GM21528 (cell line): ENCODE data around the gene CFAP206.
"Not testable (repeated sequence)": the region's sequence is repeated elsewhere in the genome, so short reads cannot be mapped to it uniquely, and the experiment has no call there.

ENCODE experiments used
- ATAC-seq: cut with Tn5 transposase; IDR thresholded peaks from one replicate; pipeline ENCODE4 v1.9.1; 2021; ENCODE audit warnings: mild to moderate bottlenecking, moderate library complexity; ENCODE audit not compliant: unreplicated experiment, low FRiP score

The CFAP206 gene

DNA sequence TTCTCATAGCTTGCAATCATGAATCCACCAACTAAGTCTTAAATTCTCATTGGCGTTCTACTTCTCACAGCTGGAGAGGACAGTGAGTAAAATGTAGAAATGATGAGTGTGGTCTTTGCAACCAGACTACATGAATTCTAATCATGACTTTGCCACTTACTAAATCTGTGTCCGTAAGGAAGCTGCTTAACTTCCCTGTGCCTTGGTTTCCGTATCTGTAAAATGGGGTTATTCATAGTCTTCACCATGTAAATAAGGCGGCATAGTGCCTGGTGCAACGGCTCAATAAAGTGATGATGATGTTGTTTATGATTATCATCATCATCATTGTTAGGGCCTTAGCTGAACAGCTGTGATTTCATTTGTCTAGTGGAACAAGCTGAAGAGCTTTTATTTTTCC lies 12.6 kb downstream of the CFAP206 start:
- no peak for ATAC-seq

DNA sequence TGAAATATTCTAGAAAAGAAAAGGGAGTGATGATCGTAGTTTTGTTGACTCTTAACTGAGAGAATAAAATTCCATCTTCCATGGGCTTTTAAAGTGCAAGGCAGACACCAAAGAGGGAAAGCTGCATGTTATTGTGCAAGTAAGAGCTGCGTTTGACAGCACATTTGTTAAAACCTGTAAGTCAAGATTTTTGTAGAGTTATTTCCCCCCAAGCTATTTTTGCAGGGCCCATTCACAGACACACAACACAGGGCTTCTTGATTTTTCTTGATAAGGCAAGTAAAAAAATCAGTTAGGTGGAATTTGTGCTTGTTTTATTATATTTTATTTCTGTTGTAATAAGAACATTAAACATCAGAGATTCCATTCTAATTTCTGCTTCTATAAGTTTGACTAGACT lies 13.8 kb downstream of the CFAP206 start:
- ATAC-seq: no peak

DNA sequence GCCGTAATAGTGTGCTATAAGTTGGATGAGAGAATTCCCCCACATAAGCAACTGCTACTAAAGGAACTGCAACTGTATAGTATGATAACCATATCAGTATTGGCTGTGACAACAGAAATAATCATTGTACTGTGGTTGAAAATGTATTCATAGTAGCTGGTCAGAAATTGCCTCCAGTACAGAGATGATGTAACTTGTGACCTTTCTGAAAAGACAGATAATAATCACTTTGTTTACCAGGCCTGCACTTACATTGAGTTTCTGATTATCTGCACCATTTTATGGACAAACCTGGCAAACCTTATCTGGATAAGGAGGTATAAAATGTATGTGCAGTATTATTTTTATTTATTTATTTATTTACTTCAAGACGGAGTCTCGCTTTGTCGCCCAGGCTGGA lies 19.0 kb downstream of the CFAP206 start:
- ATAC-seq: no peak

DNA sequence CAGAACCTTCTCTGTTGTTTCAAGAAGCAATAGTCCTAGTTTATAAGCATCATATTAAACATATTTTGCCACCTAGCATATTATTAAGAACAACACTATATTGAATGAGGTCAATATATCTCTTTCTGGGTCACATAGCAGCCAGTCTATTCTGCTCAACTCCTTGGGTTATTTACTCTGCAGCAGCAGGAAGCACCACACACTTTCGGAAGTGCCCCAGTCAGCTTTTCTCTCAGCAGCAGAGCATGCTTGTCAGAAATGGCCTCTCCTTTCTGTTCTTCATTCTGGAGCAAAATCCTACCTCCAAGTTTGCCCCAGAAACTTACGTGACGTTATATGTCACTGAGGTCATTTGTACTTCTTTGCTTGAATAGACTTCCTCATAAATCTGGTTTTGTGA lies 22.7 kb downstream of the CFAP206 start:
- ATAC-seq: no peak

DNA sequence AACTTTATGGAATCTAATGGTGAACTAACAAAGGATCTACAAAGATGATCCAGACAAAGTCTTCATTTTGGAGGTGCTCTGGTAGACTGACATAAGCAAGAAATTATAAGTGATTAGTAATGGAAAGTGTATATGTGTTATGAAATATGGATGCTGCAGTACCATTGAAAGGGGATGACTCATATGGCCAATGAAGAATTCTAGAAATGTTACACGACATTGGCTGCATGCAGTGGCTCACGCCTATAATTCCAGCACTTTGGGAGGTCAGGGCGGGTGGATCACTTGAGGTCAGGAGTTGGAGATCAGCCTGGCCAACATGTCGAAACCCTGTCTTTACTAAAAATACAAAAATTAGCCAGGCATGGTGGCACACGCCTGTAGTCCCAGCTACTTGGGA lies 23.5 kb downstream of the CFAP206 start:
- ATAC-seq: no peak

DNA sequence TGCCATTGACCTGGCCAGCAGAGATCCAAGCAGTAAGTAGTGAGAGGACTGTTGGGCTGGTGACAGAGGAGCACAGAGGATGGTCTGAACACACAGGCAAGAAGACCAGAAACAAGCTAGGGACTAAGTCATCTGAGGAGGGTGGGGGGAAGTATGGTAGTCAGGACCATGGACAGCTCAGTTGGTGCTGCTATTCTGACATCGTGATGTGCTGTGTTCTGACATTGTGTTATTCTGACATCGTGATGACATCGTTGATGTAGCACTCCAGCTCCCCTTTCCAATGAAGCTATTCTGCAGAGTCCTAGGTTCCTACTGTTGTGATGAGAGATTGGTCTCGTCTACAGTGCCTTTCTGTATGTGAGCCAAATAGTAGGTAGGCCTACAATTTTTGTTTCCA lies 28.7 kb downstream of the CFAP206 start:
- no peak for ATAC-seq

DNA sequence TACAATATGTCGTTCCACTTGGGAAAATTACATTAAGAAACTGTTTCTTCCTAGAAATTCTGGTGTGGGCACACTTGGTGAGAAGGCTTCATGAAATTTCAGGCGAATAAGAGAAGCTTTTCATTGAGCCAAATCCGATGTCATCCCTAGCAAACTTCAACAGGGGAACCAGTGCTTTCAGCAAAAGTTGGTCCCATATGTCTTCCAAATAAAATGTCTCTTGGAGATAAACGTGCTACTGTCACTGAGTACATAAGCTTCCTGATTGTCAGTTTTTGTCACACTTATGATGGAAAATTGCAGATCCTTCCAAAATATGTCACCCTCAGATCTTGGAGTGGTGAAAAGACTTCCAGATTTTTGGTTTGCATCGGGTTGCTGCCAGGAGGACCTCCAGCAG lies 33.9 kb downstream of the CFAP206 start:
- ATAC-seq: no peak

DNA sequence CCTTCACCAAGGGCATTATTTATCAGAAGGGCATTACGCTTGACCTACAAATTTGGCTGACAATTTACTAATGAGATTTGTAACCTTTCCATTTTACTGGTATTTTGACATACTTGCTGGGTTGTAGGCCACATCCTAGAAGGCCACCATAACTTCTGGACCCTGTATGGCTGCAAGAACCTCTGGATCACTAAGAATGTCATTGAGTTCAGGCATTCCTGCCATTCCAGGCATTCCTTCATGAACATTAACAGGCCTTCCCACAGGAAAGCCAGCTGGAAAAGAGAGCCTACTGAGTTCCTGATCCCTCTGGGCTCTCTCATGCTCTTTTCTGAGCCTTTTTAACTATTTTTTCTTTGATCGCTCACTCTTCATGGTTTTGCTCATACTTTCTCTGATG lies 36.6 kb downstream of the CFAP206 start:
- no peak for ATAC-seq

DNA sequence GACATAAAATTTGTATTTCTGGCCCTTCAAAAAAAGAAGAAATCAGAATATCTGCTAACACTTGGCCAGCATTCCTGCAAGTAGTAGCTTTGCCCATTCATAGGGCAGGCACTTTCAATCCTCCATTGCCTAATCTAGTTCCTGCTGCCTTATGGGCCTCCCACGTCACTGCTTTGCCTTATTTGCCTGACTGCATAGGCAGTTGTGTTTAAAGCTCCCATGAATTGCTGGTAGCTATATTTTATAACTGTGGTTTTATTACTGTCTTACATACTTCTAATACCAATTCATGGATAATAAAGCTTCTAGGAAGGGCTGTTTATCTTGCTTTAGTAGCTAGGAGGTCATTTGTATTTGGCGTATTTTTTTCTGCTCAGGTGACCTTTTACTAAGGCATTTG lies 57.3 kb downstream of the CFAP206 start:
- ATAC-seq: no peak

DNA sequence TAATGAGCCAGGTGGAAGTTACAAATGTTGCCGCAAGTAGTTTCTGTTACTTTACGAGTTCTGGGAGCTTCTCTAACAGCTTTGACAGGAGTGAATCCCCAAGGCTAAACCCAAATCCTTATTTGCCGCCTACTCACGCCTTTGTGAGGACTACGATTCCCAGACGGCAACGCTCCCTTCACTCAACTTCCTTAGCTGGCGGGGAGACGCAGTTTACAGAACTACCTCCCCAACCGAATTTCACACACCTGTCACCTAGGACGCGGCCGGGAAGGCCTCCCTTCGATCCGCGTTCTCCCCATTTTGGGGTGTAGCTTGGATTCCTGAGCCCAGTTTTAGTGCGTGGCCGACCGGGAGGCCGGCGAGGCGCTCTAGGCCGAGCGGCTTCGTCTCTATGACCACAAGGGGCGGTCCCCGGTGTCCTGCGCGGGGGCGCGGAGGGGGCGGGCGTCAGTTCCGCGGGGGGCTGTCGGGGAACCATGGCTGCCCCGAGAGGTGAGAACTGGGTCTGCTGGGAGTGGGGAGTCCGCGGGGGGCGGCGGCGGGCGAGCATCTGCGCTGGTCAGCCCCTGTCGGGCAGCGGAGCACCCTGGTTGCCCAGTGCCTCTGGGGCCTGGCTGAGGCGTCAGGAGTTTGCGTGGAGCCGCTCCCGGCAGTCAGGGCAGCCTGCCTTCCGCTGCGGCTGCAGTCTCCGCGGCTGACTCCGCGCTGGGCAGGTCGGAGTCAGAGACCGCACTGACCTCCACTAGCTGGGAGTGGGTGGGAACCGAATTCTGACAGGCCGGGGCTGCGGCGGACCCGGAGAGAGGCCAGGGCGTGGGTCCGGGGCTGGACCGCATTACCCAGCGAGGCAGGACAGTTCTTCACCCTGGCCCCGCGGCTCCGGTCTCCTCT lies 65.0 kb downstream of the CFAP206 start, which contains the start of gene SLC35A1:
Gene SLC35A1 (plus strand): TSS at position 450 of the 894 bp plus-strand sequence. CDS start 30 bp downstream, at position 480.
- peak; percentile 93 for ATAC-seq

DNA sequence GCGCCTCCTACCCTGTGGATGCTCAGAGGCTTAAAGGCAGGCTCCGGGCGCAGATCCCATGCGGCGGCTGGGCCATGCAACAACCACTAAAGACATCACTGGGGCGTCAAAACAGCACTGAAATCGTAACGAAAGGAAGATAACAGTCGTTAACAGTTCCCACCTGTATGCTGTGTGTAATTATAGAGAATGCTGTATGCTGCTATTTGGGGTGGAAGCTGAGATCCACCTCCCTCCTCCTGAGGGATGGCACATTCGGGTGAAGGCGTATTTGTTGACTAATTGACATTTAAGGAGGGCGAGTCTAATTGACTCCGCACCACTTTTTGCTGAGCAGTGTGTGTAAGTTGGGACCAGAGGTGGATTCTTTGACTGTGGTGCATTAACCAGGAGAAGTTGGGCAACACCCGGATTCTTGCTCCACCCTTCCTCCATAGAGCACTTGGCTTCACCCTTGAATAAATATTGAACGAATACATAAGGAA lies 65.7 kb downstream of the CFAP206 start:
- ATAC-seq: peak; percentile 84

DNA sequence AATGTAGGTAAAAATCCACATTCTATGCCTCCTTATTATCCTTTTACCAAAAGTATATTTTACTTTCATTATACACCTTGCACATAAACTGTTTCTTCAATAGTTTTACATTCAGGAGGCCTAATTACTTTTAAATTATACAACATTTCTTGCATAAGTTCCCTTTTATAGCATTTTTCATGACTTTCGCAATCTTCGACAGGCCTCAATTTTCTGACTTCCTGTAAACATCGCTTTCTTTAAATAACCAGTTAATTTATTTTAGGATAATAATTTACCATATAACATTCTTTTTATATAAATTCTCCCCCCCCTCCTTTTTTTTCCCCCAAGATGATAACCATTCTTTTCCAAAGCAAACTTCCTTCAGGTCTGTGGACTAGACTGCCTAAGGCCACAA lies 74.2 kb downstream of the CFAP206 start:
- no peak for ATAC-seq

DNA sequence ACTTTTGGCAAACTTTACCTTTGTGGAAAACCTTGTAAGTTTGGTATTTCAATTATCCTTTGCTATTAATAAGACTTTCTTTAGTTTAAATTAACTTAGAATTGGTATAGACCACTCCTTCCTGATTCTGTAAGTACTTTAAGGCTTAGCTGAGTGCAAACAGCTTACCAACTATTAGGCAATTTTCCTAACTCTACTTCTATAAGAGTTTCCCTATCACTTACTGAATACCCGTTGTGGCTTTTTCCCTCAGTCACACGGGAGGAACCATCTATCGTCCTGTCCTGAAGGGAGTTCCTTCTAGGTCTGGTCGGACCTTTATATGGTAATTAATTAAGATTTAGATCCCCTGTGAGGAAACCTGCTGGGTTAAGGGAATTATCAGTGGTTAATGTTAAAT lies 74.6 kb downstream of the CFAP206 start:
- no peak for ATAC-seq

DNA sequence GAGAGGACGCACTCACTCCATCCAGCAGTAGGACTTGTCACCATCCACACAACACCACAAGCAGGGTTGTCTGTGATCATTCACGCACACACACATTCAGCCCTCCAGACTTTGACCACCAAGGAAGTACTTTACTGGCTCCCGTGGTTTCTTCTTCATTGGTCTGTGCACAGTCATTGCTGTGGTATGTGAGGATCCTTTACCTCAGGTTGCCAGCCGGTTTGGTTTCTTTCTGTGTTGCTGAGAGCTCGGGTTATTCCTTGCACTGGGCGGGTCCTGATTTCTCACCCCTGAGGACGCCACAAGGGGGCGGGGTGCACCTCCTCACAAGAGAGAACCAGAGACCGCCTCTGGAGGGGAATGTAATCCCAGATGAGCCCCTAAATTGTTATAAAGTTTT lies 76.2 kb downstream of the CFAP206 start:
- ATAC-seq: no peak

DNA sequence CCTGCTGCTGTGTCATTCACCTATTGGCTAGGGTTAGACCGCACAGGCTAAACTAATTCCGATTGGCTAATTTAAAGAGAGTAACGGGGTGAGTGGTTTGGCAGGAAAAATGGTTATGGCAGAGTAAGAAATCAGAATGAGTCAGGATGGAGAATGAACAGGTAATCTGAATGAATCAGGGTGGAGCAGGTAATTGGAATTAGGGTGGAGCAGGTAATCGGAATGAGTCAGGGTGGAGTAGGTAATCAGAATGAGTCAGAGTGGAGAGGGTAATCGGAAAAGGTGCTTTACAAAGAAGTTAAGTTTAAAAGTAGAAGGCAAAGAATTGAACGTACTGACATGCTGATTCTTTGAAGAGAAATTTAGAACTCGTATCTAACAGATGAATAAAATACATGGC lies 76.7 kb downstream of the CFAP206 start:
- no peak for ATAC-seq

DNA sequence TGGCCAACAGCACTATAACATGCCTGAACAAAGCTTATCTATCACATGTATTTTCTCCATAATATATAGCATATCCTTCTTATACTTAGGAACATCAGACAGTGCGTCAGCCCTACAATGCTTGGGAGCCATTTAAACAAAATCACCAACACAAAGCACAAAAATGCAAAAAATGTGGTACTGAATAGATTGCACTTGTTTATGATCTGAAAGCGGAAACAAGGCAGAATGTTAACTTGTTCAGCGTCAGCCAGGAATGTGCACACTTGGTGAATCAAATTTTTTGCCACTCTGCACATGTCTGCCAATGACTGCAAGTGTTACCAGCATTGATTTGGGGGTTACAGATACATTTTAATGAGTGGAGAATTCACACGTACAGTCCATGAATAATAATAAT lies 79.8 kb downstream of the CFAP206 start:
- ATAC-seq: no peak

DNA sequence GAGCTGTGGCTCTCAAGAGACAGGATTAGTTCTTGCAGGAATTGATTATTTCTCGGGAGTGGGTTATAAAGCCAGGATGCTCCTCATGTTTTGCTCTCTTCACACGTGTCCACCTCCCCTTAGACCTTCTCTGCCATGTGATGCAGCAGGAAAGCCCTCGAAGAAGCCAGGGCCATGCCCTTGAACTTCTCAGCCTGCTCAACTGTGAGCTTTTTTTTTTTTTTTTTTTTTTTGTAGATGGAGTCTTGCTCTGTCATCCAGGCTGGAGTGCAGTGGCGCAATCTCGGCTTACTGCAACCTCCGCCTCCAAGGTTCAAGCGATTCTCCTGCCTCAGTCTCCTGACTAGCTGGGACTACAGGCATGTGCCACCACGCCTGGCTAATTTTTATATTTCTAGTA lies 81.6 kb downstream of the CFAP206 start:
- not testable (repeated sequence) for ATAC-seq

DNA sequence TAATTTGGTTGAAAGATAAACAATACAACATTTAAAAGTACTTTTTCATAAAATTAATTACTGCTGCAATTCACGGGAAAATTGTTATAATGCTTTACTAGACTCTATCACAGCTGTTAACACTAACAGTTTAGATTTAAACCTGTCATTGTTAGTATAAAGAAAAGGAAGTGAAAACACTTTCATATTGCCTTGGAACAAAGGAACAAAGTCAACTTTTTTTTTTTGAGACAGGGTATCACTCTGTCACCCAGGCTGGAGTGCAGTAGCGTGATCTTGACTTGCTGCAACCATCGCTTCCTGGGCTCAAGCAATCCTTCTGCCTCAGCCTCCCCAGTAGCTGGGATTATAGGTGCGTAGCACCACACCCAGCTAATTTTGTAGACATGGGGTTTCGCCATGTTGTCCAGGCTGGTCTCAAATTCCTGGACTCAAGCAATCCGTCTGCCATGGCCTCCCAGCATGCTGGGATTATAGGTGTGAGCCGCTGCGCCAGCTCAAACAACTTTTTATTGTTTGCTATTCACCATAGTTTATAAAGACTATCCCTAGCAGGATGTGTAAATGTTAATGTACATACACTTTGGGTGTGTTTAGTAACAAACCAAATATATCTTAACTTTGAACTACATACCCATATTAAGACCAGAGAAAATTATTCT lies 87.1 kb downstream of the CFAP206 start:
- ATAC-seq: peak; percentile 80

DNA sequence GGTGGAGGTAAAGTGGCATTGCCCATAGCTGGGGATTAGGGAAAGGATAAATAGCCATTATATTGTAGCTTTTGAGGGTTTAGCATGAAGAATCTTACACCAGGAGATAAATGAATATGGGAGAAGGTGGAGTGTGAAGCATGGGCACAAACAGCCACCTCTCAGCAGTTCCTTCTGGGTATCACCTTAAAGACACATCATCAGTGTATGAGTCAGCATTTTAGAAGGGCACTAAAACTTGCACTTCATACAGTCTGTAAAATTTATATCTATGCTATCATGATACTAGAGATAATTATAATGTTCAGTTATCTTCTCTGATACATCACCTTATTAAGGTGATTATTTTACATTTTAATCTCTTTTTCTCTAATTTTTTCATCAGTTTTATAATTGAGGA lies 90.3 kb downstream of the CFAP206 start:
- no peak for ATAC-seq

DNA sequence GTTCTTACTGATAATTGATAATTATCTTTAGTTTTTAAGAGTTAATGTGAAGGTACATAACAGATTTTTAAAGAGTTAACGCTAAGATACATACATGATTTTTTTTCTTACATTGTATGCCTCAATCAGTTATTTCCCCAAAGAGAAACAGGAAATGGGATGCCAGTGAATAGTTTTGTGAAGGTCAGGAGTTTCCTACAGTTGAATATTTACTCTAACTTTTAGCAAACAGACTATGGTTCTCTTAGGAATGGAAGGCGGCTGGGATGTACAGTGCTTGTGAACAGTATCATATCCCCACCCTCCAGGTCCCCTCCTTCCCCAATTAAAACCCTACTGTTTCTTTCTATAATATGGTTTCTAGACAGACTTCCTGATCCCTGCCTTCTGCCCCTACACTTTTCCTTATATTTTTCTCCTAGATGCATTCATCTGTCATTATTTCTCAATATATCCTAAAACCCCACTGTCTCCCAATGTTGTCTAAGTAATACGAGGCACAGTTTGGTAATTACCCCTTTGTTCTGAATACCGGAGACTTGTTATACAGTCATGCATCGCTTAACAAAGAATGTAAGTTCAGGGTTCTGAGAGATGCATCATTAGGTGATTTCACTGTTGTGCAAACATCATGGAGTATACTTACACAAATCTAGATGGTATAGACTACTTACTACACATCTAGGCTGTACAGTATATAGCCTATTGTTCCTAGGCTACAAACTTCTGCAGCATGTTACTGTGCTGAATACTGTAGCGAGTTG lies 94.2 kb downstream of the CFAP206 start:
- ATAC-seq: no peak

DNA sequence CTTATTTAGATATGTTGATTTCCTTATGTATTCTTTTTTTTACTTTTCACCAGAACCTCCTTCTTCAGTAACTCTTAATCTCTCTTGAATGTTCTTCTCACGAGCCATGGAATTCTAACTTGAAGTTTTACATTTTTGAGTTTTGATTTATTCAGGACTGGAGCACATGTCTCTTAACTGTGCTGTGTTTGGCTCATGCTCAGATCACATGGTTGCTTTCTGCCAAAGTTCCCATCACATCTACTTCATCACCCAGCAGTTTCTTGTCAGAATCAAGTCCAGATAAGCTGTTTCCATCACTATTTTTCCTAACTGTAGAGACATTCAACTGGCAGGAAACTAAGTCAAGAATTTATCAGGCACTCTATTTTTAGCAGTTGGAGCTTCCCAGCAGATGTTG lies 96.7 kb downstream of the CFAP206 start:
- no peak for ATAC-seq
